Erythroblast (primary cell): ENCODE measurements around the gene PEAR1.

Experiments
- DNase-seq, 2 experiments: peaks; one replicate each; lab custom pipeline; 2025; lab: John Stamatoyannopoulos, UW
- GATA1 ChIP-seq: IDR thresholded peaks from 2 replicates; pipeline ENCODE4 v1.6.1; 2011; ENCODE audit warnings: low read depth, mild to moderate bottlenecking, control low read depth, low read length, moderate library complexity
- POLR2A ChIP-seq: IDR thresholded peaks from 2 replicates; pipeline ENCODE4 v1.6.1; 2011; ENCODE audit warnings: mild to moderate bottlenecking, low read length

PEAR1 gene, protein sequence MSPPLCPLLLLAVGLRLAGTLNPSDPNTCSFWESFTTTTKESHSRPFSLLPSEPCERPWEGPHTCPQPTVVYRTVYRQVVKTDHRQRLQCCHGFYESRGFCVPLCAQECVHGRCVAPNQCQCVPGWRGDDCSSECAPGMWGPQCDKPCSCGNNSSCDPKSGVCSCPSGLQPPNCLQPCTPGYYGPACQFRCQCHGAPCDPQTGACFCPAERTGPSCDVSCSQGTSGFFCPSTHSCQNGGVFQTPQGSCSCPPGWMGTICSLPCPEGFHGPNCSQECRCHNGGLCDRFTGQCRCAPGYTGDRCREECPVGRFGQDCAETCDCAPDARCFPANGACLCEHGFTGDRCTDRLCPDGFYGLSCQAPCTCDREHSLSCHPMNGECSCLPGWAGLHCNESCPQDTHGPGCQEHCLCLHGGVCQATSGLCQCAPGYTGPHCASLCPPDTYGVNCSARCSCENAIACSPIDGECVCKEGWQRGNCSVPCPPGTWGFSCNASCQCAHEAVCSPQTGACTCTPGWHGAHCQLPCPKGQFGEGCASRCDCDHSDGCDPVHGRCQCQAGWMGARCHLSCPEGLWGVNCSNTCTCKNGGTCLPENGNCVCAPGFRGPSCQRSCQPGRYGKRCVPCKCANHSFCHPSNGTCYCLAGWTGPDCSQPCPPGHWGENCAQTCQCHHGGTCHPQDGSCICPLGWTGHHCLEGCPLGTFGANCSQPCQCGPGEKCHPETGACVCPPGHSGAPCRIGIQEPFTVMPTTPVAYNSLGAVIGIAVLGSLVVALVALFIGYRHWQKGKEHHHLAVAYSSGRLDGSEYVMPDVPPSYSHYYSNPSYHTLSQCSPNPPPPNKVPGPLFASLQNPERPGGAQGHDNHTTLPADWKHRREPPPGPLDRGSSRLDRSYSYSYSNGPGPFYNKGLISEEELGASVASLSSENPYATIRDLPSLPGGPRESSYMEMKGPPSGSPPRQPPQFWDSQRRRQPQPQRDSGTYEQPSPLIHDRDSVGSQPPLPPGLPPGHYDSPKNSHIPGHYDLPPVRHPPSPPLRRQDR

DNA sequence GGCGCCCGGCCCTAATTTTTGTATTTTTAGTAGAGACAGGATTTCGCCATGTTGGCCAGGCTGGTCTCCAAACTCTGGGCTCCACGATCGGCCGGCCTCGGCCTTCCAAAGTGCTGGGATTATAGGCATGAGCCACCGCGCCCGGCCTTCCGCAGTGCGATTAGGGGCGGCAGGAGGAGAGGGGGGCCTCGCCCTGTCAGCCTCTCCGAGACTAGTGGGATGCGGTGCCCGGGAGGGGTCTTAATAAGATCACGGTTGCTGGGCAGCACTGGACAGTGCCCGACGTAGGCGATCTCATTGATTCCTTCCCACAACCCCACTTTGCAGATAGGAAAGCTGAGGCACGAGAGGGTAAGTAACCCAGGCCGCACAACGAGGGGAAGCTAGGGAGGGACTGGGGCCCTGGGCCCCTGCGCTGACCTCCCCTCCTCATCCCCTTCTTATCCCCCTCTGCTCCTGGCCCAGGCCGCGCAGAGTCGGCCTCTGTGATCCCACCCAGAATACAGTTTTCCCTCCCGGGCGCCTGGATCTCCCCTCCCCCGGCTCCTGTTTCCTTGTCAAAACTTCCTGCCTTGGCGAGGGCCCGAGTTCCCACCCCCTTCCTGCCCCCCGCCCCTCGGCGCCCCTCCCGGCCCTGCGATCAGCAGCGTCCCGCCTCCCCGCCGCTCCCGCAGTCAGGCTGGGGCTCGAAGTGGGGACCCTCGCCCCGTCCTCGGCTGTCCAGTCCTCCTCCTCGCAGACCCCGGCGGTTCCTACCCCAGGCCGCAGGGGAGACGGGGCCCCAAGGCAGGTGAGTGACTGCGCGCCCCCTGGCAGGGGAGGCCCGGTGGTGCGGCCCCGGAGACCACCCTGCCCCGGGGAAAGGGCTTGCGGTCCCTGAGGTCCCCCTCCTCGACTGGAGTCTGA is at the start of gene PEAR1:
Gene PEAR1, plus strand, starts transcription at position 671 of the 906 bp plus-strand sequence. CDS start 10,209 bp downstream, outside the sequence.
- DNase-seq: peak in 1 of 2 experiments; percentile 8

DNA sequence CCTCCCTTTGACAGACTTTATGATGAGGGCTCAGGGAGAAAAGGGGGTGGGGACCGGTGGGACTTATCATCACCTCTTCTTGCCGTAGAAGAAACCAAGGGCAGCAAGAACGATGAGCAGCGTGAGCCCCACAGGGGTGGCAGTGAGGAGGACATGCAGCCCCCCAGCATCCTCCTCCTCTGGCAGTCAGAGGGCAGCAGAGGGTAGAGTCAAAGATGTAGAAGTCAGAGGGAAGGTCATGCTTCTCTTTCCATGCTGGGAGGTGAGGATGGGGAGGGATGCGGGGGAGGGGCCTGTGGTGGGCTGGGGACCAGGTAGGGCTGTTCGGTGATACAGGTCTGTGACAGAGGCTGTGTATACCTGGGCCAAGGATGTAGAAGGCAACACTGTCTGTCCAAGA is 49.4 kb upstream of the PEAR1 start:
- no peak for DNase-seq
- TF ChIP-seq GATA1: no peak
- TF ChIP-seq POLR2A: no peak

More for the DNA sequence above, at the start of gene PEAR1:
- TF ChIP-seq GATA1 (no peak), POLR2A (no peak)

DNA sequence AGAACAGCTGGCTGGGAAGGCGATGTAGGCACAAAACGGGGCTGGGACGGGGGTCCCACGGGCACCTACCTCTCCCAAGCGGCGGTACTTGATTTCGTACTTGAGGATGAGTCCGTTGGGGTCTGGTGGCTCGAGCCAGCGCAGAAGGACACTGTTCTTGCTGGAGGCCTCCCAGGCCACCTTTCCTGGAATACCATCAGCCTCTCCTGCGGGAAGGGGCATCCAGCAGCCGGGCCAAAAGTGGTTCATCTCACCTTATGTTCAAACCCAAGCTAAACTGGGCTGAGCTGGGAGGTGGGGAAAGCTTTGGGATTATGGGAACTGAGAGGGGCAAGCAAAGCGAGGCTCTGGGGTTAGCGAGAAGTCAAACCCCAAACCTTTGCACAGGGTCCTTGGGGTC is 48.9 kb upstream of the PEAR1 start:
- no peak for DNase-seq
- TF ChIP-seq POLR2A (no peak), GATA1 (no peak)

DNA sequence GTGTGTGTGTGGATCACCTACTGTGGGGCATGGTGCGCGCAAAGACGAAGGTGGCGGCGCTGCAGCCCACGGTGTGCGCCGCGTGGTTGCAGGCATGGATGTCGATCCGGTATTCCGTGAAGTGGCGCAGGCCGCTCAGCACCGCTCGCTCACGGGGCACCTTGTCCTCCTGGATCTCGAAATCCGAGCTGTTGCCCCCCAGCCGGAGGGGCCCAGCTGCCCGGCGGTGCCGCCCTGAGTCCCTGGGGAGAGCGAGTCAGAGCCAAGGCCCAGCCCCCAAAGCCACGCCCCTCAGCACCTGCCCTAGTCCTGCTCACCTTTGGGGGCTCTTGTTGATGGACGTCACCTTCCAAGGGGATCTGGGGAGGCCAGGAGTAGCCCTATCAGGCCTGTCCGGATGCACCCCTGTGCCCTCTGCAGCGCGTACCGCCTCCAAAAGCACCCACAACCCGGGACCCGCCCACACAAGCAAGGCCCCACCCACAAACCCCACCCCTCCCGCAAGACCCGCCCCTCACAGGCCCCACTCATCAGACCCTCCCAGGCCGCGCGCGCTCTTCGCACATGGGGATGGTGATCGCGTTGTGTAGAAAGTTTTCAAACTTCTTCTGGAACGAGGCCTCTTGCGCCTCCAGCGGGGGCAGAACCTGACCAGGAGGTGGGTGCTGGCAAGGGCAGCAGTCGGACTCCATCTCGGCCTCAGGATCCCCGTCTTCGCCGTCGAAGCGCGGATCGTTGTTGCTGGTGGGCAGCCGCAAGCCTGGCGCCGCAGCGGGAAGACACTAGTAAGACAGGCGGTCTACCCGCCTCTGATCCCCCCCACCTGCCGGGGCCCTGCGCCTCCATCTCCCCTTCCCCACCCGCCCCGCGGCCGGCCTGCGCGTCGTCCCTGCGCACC is 48.2 kb upstream of the PEAR1 start:
- TF ChIP-seq POLR2A: no peak
- DNase-seq: peak; percentile 22 to 23

DNA sequence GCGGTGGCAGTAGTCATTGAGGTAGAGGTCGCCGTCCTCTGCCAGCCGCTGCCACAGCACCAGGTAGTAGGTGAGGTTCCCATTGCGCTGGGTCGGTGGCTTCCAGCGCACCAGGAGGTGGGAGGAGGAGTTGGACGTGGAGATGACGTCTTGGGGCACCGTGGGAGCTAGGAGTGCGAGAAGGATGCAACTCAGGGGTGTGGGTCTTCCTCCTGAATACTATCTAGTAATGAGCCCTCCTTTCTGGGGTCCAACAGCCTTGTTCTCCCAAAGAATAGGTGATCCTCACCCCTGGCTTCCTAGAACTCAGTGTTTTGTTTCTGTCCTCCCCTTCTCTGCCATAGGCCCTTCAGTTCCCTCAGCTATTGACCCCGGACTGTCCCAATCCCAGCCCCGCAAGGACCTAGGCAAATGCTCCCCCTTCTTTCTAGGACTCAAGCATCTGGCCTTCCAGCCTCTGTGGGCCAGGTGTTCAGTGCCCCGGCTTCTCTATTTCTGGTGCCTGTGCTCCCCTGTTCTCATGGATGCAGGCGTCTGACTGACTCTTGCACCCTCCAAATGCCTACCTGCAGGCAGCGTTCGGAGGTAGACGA is 47.5 kb upstream of the PEAR1 start:
- no peak for TF ChIP-seq GATA1
- TF ChIP-seq POLR2A: no peak
- DNase-seq: no peak

DNA sequence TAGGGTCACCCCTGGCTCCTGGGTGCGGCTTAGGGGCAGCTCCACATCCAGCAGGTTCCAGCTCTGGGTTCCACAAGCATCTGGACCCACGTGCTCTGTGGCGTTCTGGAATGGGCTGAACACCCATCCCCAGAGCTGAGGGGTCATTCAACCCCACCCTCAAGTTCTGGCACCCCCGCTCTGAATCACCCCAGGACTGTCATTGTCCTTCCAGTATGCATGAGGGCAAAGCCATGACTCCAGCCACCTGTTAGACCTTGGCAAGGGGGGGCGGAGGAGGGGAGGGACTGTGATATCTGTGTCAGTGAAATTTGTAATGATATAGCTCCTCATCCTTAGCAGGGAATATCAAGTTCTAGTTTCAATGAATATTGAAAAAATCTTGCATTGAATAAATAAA is 46.9 kb upstream of the PEAR1 start:
- DNase-seq: no peak
- TF ChIP-seq GATA1: no peak
- no peak for TF ChIP-seq POLR2A

DNA sequence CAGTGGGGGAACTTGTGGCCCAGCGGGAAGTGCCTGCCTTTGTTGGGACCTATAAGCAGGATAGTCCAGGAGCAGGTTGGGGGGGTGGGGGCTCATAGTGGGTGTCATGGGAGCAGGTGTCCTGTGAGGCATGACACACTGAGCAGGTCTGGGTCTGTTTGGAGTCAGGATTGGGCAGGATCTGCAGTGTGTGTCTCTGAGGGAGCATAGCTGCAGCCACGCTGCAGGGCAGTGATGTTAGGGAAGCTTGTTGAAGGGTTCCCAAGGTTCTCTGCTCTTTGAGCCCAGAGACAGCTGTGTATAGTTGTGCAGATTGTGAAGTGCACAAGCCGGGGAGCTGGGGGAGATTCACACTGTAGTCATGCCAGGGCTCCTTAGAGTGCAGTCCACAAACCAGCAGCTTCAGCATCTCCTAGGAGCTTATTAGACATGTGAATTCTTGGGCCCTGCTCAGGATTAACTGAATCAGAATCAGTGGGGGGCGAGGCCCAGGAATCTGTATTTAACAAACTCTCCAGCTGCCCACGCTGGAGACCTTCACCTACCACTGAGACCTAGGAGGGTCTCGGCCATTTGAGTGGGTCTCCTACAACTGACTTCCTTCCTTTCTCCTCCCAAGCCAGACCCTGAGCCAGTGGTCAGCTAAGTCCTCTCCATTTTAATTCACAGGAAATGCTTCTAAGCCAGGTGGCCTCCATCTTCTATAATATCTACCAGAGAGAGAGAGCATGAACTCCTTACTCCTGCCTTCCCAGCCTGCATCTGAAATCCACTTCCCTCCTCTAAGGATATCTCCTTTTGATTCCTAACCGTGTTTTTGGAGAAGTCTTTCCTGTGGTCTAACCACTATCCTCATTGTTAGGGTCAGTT is 45.7 kb upstream of the PEAR1 start:
- no peak for DNase-seq
- no peak for TF ChIP-seq POLR2A
- TF ChIP-seq GATA1: no peak

DNA sequence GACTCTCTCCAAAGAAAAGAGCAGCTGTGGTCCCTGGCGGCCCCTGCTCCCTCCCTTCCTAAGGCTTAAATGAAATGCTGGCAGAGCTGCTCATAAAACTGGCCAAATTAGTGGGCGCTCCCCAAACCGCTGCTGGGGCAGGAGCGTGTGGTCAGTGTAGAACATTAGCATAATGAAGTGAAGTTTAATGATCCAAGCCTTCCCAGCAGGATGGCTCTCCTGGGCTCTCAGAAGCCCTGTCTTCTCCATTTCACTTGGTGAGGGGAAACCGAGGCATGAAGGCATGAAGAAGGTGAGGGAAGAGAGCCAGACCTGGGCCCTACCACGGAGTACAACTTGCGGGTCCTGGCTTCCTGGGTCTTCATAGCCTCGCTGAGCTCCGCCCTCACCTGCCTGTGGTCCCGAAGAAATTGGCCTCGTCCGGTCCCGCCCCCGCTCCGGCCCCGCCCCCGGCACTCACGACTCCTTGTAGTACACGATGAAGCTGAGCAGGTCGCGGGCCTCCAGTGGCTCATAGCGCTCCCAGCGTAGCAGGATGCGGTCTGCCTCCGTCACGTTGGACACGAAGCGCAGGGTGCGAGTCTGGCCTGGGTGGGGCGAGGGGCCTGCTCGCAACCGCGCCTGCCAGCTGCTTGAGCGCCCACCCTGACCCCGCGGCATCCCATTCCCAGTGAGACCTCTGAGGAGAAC is 44.9 kb upstream of the PEAR1 start:
- DNase-seq: no peak
- no peak for TF ChIP-seq POLR2A
- no peak for TF ChIP-seq GATA1

DNA sequence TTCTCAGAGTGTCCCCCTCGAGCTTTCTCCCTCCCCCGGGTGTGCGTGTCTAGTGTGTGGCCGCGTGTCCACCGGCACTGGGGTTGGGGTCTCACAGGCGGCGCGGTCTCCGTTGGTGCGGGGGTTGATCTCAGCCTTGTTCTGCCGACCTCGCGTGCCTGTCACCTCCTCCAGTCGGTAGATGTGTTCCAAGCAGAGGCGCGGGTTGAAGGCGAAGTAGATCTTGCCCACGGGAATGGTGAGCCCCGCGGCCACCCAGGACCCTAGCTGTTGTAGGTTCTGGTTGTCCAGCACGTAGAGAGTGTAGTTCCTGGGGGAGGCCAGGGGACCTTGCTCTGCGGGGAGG is 44.4 kb upstream of the PEAR1 start:
- TF ChIP-seq GATA1 (no peak), POLR2A (no peak)
- DNase-seq: no peak

DNA sequence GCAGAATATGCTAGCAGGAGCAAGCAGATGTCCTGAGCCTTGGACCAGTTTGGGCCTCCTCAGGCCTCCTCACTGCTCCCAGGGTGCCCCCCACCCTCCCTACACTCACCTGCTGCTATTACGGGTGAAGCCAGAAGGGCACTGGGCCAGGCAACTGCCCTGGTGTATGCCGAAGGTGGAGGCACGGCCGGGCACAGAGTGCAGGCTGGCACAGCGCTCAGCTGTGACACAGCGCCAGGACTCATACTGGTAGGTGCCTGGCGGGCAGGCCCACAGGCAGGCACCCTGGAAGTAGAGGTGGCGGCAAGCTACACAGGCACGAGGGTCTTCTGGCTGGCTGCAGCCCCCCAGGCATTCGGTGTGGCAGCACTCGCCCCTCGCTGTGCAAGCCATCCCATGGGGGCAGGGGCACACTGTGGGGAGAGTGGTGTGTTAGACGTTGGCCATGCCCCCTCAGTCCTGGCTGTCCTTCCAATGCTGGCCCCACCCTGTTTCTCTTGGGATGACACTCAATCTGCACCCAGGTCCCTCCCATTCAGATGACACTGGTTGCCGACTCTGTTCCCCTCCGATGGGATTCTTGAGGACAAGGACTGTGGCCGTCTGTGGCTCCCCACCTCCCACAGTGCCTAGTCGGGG is 41.6 kb upstream of the PEAR1 start:
- no peak for DNase-seq
- no peak for TF ChIP-seq POLR2A
- no peak for TF ChIP-seq GATA1

DNA sequence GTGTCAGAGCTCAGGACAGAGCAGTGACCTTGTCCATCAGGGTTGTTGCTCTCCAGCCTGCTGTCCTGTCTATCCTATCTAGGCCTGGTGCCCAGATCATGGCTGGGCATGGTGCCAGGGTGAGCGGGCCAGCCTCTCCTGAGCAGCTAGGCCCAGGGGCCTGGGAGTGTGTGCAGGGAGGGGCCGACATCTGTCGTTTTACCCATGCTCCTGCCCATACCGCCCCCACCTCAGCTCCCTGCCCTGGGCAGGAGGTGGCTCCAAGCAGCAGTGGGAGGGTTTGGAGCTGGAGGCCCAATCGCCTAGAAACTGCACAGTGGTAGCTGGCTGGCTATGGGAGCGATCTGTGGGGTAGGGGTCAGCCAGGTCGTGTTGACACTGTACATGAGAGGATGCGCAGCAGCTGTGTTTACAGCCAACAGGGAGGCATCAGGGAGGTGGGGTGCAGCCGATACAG is 41.1 kb upstream of the PEAR1 start:
- TF ChIP-seq POLR2A: no peak
- TF ChIP-seq GATA1: no peak
- no peak for DNase-seq
